Caco-2 (cell line): Measurements from ENCODE around the gene RNASEH1. TPM values are rescaled to one million over a fixed set of nuclear protein-coding genes. Genes with fewer than 3 reads are reported as not detected.

Experiments used
- BruUV-seq: library from RNA; stranded (reverse); fragments of 400-500 nt; replicated peaks from 2 replicates; lab custom pipeline; 2021; lab: Mats Ljungman, UMichigan
- CTCF ChIA-PET: fragments of 300-600 bp; sonication (Branson Sonifier 250); formaldehyde crosslinking; loops from one replicate; lab custom pipeline; 2022; ENCODE audit warnings: antibody characterized with exemption; lab: Charles Lee
- POLR2A ChIA-PET: fragments of 300-600 bp; sonication (Branson Sonifier 250); formaldehyde crosslinking; loops from one replicate; lab custom pipeline; 2022; ENCODE audit warnings: antibody characterized with exemption; lab: Charles Lee
- DNase-seq, 2 experiments: peaks; one replicate each; pipeline versions ENCODE4 v3.0.0 to v3.0.0-alpha.2; 2020 to 2022
- H3K27me3 ChIP-seq: replicated peaks from 2 replicates; pipeline ENCODE4 v1.6.0; 2011; ENCODE audit warnings: low read length; ENCODE audit not compliant: control insufficient read depth, insufficient read depth
- H3K36me3 ChIP-seq: 2 replicates; pipeline ENCODE4 v1.5.1; 2011; ENCODE audit warnings: low read length; ENCODE audit not compliant: control insufficient read depth, insufficient read depth
- H3K4me1 ChIP-seq: fragments of 250-450 bp; sonication (Bioruptor Pico); 2 replicates; pipeline ENCODE4 v1.5.1; 2020; ENCODE audit warnings: mild to moderate bottlenecking
- H3K4me3 ChIP-seq: 2 replicates; pipeline ENCODE4 v1.5.1; 2011; ENCODE audit warnings: low read depth, mild to moderate bottlenecking, control low read depth, low read length
- H3K9me3 ChIP-seq: fragments of 250-450 bp; sonication (Bioruptor Pico); 2 replicates; pipeline ENCODE4 v1.5.1; 2020; ENCODE audit warnings: mild to moderate bottlenecking, moderate library complexity
- H3K27ac Mint-ChIP-seq: one replicate; pipeline ENCODE4 v1.8.0; 2022; ENCODE audit warnings: mixed read lengths; ENCODE audit not compliant: unreplicated experiment
- H3K27me3 Mint-ChIP-seq: one replicate; pipeline ENCODE4 v1.8.0; 2022; ENCODE audit warnings: mixed read lengths; ENCODE audit not compliant: insufficient read depth, unreplicated experiment
- H3K36me3 Mint-ChIP-seq: one replicate; pipeline ENCODE4 v1.8.0; 2022; ENCODE audit warnings: mild to moderate bottlenecking, mixed read lengths; ENCODE audit not compliant: insufficient read depth, unreplicated experiment
- H3K4me1 Mint-ChIP-seq: one replicate; pipeline ENCODE4 v1.8.0; 2022; ENCODE audit warnings: low read depth, mixed read lengths; ENCODE audit not compliant: unreplicated experiment
- H3K4me3 Mint-ChIP-seq: one replicate; pipeline ENCODE4 v1.8.0; 2022; ENCODE audit warnings: mild to moderate bottlenecking, moderate library complexity, mixed read lengths; ENCODE audit not compliant: unreplicated experiment
- H3K9me3 Mint-ChIP-seq: one replicate; pipeline ENCODE4 v1.8.0; 2022; ENCODE audit warnings: mixed read lengths; ENCODE audit not compliant: unreplicated experiment
- intact Hi-C: fragments of 100-400 bp; cut with micrococcal nuclease; formaldehyde crosslinking; loops from one replicate; pipeline ENCODE4 v1.10.0; 2022; ENCODE audit not compliant: unreplicated experiment
- total RNA-seq: library from RNA; stranded (reverse); gene quantifications from 2 replicates; pipeline ENCODE4 v1.2.3, GENCODE V29; 2022
- TF ChIP-seq, protein P1 (sequence below), 2 experiments: fragments of 200-600 bp in 1 of 2; IDR thresholded peaks; 1 replicate in 1 of 2; 2 replicates in 1 of 2; pipeline versions ENCODE4 v1.5.1 to v1.8.0; 2011 to 2022; ENCODE audit warnings: antibody characterized with exemption in 1 of 2, control low read depth in 1 of 2, inconsistent platforms in 1 of 2, low read depth in 1 of 2, low read length in 1 of 2, mild to moderate bottlenecking in 1 of 2, moderate library complexity in 1 of 2; ENCODE audit not compliant: insufficient read depth in 1 of 2, severe bottlenecking in 1 of 2, unreplicated experiment in 1 of 2

Gene RNASEH1
- total RNA-seq, 1 experiment from 2014 or later, result 47.1 TPM

DNA sequence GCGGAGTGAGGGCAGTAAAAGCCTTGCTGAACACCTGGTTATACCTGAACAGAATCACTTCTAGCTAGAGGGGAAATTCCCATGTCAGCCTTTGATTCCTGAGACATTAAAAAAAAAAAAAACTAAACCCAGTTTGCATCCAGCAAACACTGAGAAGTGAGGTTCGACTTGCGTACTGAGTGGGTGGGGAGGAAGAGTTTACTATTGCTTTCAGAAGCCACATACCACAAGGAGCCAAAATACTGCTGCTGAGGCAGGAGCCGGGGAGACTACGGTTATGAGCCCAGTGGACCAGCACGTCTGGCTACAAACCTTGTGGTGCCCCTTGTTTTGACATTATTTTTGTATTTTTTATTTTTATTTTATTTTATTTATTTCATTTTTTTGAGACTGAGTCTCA is 39.4 kb upstream of the RNASEH1 start:
- H3K27ac Mint-ChIP-seq, result no peak overlapping the region
- H3K4me3 Mint-ChIP-seq, result no peak overlapping the region
- POLR2A ChIA-PET, result no interaction called here
- H3K27me3 ChIP-seq, result no peaks in the 10 kb centered on the region
- no peaks in the 10 kb centered on the region for H3K9me3 ChIP-seq
- TF ChIP-seq, protein P1, sequence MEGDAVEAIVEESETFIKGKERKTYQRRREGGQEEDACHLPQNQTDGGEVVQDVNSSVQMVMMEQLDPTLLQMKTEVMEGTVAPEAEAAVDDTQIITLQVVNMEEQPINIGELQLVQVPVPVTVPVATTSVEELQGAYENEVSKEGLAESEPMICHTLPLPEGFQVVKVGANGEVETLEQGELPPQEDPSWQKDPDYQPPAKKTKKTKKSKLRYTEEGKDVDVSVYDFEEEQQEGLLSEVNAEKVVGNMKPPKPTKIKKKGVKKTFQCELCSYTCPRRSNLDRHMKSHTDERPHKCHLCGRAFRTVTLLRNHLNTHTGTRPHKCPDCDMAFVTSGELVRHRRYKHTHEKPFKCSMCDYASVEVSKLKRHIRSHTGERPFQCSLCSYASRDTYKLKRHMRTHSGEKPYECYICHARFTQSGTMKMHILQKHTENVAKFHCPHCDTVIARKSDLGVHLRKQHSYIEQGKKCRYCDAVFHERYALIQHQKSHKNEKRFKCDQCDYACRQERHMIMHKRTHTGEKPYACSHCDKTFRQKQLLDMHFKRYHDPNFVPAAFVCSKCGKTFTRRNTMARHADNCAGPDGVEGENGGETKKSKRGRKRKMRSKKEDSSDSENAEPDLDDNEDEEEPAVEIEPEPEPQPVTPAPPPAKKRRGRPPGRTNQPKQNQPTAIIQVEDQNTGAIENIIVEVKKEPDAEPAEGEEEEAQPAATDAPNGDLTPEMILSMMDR (IDR thresholded peaks at IDR 0.05; ENCODE audit: insufficient read depth in 1 of 2, low read depth in 1 of 2, low read length in 1 of 2, severe bottlenecking in 1 of 2, unreplicated experiment in 1 of 2), result no peak
- no peaks in the 10 kb centered on the region for H3K36me3 ChIP-seq
- no TSS peak for BruUV-seq
- H3K27me3 Mint-ChIP-seq, result no peaks in the 10 kb centered on the region
- no peak overlapping the region for H3K4me3 ChIP-seq
- H3K9me3 Mint-ChIP-seq, result no peaks in the 10 kb centered on the region
- H3K4me1 Mint-ChIP-seq, result peaks cover under 1% of the 10 kb centered on the region
- H3K36me3 Mint-ChIP-seq, result peaks cover 10% of the 10 kb centered on the region
- intact Hi-C loops, result no loop called here
- no peaks in the 10 kb centered on the region for H3K4me1 ChIP-seq
- no peak for DNase-seq
- CTCF ChIA-PET, result no interaction called here

DNA sequence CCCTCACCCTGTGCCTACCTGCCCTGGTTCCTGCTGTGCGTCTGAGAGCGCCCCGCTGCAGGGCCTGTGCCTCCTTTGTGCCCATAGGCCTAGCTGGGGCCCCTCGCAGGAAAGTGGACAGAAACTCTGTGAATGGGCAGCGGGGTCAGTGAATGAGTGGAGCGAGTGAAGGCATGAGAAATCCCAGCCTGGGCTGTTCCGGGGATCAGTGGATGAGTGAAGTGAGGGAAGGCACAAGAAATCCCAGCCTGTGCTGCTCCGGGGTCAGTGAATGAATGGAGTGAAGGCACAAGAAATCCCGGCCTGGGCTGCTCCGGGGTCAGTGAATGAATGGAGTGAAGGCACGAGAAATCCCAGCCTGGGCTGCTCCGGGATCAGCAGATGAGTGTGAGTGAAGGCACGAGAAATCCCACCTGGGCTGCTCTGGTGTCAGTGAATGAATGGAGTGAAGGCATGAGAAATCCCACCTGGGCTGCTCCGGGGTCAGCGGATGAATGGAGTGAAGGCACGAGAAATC is 38.8 kb upstream of the RNASEH1 start:
- no TSS peak for BruUV-seq

DNA sequence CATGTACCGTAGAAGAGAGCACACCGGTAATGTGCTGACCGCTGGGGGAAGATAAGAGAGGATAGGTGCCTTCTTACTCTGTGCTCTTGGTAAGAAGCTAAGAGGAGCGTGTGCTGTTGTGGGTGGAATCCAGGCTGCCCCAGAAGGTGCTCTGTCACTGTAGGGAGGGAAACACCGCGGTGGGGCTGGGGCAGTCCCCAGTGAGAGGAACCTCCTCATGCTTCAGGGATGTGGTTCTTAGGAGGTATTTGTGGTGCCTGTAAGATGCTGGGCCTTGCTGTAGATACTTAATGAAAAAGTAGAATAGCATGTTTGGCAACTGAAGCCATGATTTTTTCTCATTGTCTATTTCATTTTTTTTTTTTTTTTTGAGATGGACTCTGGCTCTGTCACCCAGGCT is 37.9 kb upstream of the RNASEH1 start:
- Mint-ChIP-seq H3K27ac (no peak overlapping the region), H3K36me3 (peaks cover 10% of the 10 kb centered on the region), H3K9me3 (no peaks in the 10 kb centered on the region), H3K4me3 (no peak overlapping the region), H3K4me1 (no peaks in the 10 kb centered on the region), H3K27me3 (no peaks in the 10 kb centered on the region)
- ChIA-PET POLR2A (no interaction called here), CTCF (no interaction called here)
- H3K4me3 ChIP-seq, result no peak overlapping the region
- no peak for DNase-seq
- intact Hi-C loops, result no loop called here
- BruUV-seq, result no TSS peak
- H3K27me3 ChIP-seq, result no peaks in the 10 kb centered on the region
- H3K4me1 ChIP-seq, result no peaks in the 10 kb centered on the region
- no peaks in the 10 kb centered on the region for H3K36me3 ChIP-seq
- no peaks in the 10 kb centered on the region for H3K9me3 ChIP-seq
- TF ChIP-seq, protein P1 (IDR thresholded peaks at IDR 0.05; ENCODE audit: insufficient read depth in 1 of 2, low read depth in 1 of 2, low read length in 1 of 2, severe bottlenecking in 1 of 2, unreplicated experiment in 1 of 2), result no peak

More for the DNA sequence above, 38.8 kb upstream of the RNASEH1 start:
- Mint-ChIP-seq H3K36me3 (peaks cover 10% of the 10 kb centered on the region), H3K9me3 (no peaks in the 10 kb centered on the region), H3K27me3 (no peaks in the 10 kb centered on the region), H3K4me1 (no peaks in the 10 kb centered on the region), H3K27ac (no peak overlapping the region), H3K4me3 (no peak overlapping the region)
- DNase-seq, result no peak
- Histone ChIP-seq H3K4me1 (no peaks in the 10 kb centered on the region), H3K9me3 (no peaks in the 10 kb centered on the region), H3K36me3 (no peaks in the 10 kb centered on the region), H3K4me3 (no peak overlapping the region), H3K27me3 (no peaks in the 10 kb centered on the region)
- intact Hi-C loops, result no loop called here
- TF ChIP-seq, protein P1 (IDR thresholded peaks at IDR 0.05; ENCODE audit: insufficient read depth in 1 of 2, low read depth in 1 of 2, low read length in 1 of 2, severe bottlenecking in 1 of 2, unreplicated experiment in 1 of 2), result no peak
- ChIA-PET POLR2A (no interaction called here), CTCF (no interaction called here)
